Endothelial cell of umbilical vein (primary cell): Measurements from ENCODE around the gene PFKP. TPM values are rescaled to one million over a fixed set of nuclear protein-coding genes. Genes with fewer than 3 reads are reported as not detected.

ENCODE experiments used
- BruUV-seq: library from RNA; stranded (reverse); fragments of 400-500 nt; replicated peaks from 2 replicates; lab custom pipeline; 2021; lab: Mats Ljungman, UMichigan
- CTCF ChIA-PET: fragments of 300-600, 350-600 bp; sonication (Branson Sonifier 250); formaldehyde crosslinking; loops from one replicate; lab custom pipeline; 2021; ENCODE audit warnings: antibody characterized with exemption, inconsistent platforms; lab: Charles Lee
- POLR2A ChIA-PET: fragments of 300-600, 350-600 bp; sonication (Branson Sonifier 250); formaldehyde crosslinking; loops from one replicate; lab custom pipeline; 2021; ENCODE audit warnings: antibody characterized with exemption, inconsistent platforms; lab: Charles Lee
- DNase-seq: peaks from one replicate; pipeline ENCODE4 v3.0.0-alpha.2; 2011; ENCODE audit warnings: low read depth, low spot score
- FAIRE-seq: peaks from 2 replicates; lab custom pipeline; 2011; peaks lifted over from hg19 to GRCh38; lab: Jason Lieb, UNC
- H2AFZ ChIP-seq: 2 replicates; pipeline ENCODE4 v1.6.0; 2012; ENCODE audit warnings: low read depth, low read length, control low read depth, inconsistent platforms
- H3K27ac ChIP-seq: 2 replicates; pipeline ENCODE4 v1.5.1; 2011; ENCODE audit warnings: low read depth, mild to moderate bottlenecking, control low read depth, low read length, moderate library complexity; ENCODE audit not compliant: insufficient read depth
- H3K27me3 ChIP-seq, 2 experiments: 2 replicates each; pipeline versions ENCODE4 v1.6.0 to v1.6.1; 2011; ENCODE audit warnings: low read length in 2 of 2, mixed read lengths in 1 of 2; ENCODE audit not compliant: control insufficient read depth in 2 of 2, insufficient read depth in 2 of 2
- H3K36me3 ChIP-seq, 2 experiments: 2 replicates in 1 of 2; 3 replicates in 1 of 2; pipeline ENCODE4 v1.5.1; 2011; ENCODE audit warnings: low read length in 2 of 2, mild to moderate bottlenecking in 1 of 2, moderate library complexity in 1 of 2; ENCODE audit not compliant: control insufficient read depth in 2 of 2, insufficient read depth in 2 of 2; ENCODE audit errors: extremely low read depth in 1 of 2
- H3K4me1 ChIP-seq: 3 replicates; pipeline ENCODE4 v1.5.1; 2011; ENCODE audit warnings: mild to moderate bottlenecking, low read length; ENCODE audit not compliant: control insufficient read depth, insufficient read depth; ENCODE audit errors: extremely low read depth
- H3K4me2 ChIP-seq: 2 replicates; pipeline ENCODE4 v1.6.1; 2011; ENCODE audit warnings: low read length, control low read depth, mixed read lengths; ENCODE audit not compliant: insufficient read depth
- H3K4me3 ChIP-seq, 3 experiments: fragments of 200-600 bp in 1 of 3; sonication (generic), shearing (Covaris generic) in 1 of 3; replicated peaks in 1 of 3; 2 replicates each; pipeline ENCODE4 v1.5.1; 2011 to 2016; ENCODE audit warnings: control low read depth in 3 of 3, low read length in 3 of 3, mild to moderate bottlenecking in 2 of 3, inconsistent platforms in 1 of 3, low read depth in 1 of 3, moderate library complexity in 1 of 3; ENCODE audit not compliant: insufficient read depth in 1 of 3
- H3K79me2 ChIP-seq: 2 replicates; pipeline ENCODE4 v1.6.0; 2012; ENCODE audit warnings: low read length, inconsistent platforms; ENCODE audit not compliant: control insufficient read depth, insufficient read depth
- H3K9ac ChIP-seq: replicated peaks from 2 replicates; pipeline ENCODE3; 2011; ENCODE audit warnings: low read length, control low read depth; ENCODE audit not compliant: insufficient read depth; ENCODE audit errors: extremely low read depth
- H3K9me1 ChIP-seq: replicated peaks from 3 replicates; pipeline ENCODE4 v1.6.0; 2011; ENCODE audit warnings: mild to moderate bottlenecking, low read length; ENCODE audit not compliant: control insufficient read depth, insufficient read depth; ENCODE audit errors: extremely low read depth
- H3K9me3 ChIP-seq: replicated peaks from 2 replicates; pipeline ENCODE4 v1.5.1; 2012; ENCODE audit warnings: low read length, inconsistent platforms; ENCODE audit not compliant: control insufficient read depth, insufficient read depth
- H4K20me1 ChIP-seq: replicated peaks from 2 replicates; pipeline ENCODE3; 2011; ENCODE audit warnings: mild to moderate bottlenecking, low read length; ENCODE audit not compliant: control insufficient read depth, insufficient read depth; ENCODE audit errors: extremely low read depth
- CTCF ChIP-seq, 2 donors: IDR thresholded peaks; 1 replicate in 1 of 2; 2 replicates in 1 of 2; pipeline ENCODE4 v1.5.1; 2011; ENCODE audit warnings: low read length in 2 of 2, mild to moderate bottlenecking in 2 of 2, moderate library complexity in 2 of 2, control low read depth in 1 of 2, inconsistent platforms in 1 of 2, low read depth in 1 of 2; ENCODE audit not compliant: insufficient read depth in 1 of 2; ENCODE audit errors: extremely low read depth in 1 of 2
- EZH2 ChIP-seq: IDR thresholded peaks from 2 replicates; pipeline ENCODE4 v1.6.1; 2012; ENCODE audit warnings: borderline replicate concordance, low read depth, mild to moderate bottlenecking, moderate library complexity, low read length, inconsistent platforms; ENCODE audit not compliant: severe bottlenecking
- FOS ChIP-seq: IDR thresholded peaks from 2 replicates; pipeline ENCODE4 v1.6.1; 2011; ENCODE audit warnings: mild to moderate bottlenecking, low read length, moderate library complexity, borderline replicate concordance; ENCODE audit not compliant: insufficient read depth
- GATA2 ChIP-seq: IDR thresholded peaks from 2 replicates; pipeline ENCODE4 v1.7.0; 2011; ENCODE audit warnings: low read depth, mild to moderate bottlenecking, moderate library complexity, mixed read lengths, low read length; ENCODE audit not compliant: insufficient read length, insufficient read depth
- JUN ChIP-seq: IDR thresholded peaks from 2 replicates; pipeline ENCODE4 v1.6.1; 2011; ENCODE audit warnings: borderline replicate concordance, low read depth; ENCODE audit not compliant: insufficient read length, insufficient read depth
- MAX ChIP-seq: IDR thresholded peaks from 2 replicates; pipeline ENCODE4 v1.6.1; 2011; ENCODE audit not compliant: insufficient read depth, insufficient read length
- MYC ChIP-seq: IDR thresholded peaks from one replicate; pipeline ENCODE4 v1.6.1; 2011; ENCODE audit warnings: mild to moderate bottlenecking, low read depth, low read length
- POLR2A ChIP-seq: IDR thresholded peaks from 2 replicates; pipeline ENCODE4 v1.6.1; 2012; ENCODE audit warnings: low read depth, mild to moderate bottlenecking, control low read depth, low read length
- POLR2AphosphoS5 ChIP-seq: IDR thresholded peaks from 2 replicates; pipeline ENCODE4 v1.6.1; 2012; ENCODE audit warnings: low read depth, mild to moderate bottlenecking, control low read depth, low read length, moderate library complexity; ENCODE audit not compliant: insufficient read depth
- dilution Hi-C: fragments of 300-500 bp; cut with MboI; formaldehyde crosslinking; loops from one replicate; pipeline ENCODE4 v1.15.0; 2019; ENCODE audit warnings: low sequenced_read_pairs; ENCODE audit not compliant: extremely low pct_ligation_motif_present
- intact Hi-C: fragments of 100-400 bp; cut with micrococcal nuclease; formaldehyde crosslinking; loops from one replicate; pipeline ENCODE4 v1.10.0; 2022
- polyA plus RNA-seq, 4 experiments: library from polyadenylated mRNA; depleted of rRNA in 3 of 4; stranded (reverse) in 3 of 4; unstranded in 1 of 4; fragments of >200 nt; gene quantifications; 2 replicates each; pipeline versions ENCODE4 v1.2.1 to v1.2.3, GENCODE V29; 2011 to 2012; ENCODE audit warnings: missing spikeins in 1 of 4
- total RNA-seq: library from RNA; stranded (reverse); gene quantifications from 2 replicates; pipeline ENCODE4 v1.2.3, GENCODE V29; 2021

PFKP gene
- total and polyA plus RNA-seq, 2 donors (not counting 3 experiments of a cell fraction or from before 2014, with no cell fraction given): 185 to 359 TPM

GRCh38 chr10:3142146-3142875 lies 75.0 kb downstream of the PFKP start:
- intact Hi-C loops: no loop called here
- ChIA-PET CTCF (interaction anchor here (1.4 kb wide), 1 partner anchor 11 kb away, joined by 3 read pairs; no protein-coding TSS in a partner anchor), POLR2A (no interaction called here)
- dilution Hi-C loops: no loop called here
- Histone ChIP-seq H3K4me2 (no peak overlapping the region), H3K27ac (no peak overlapping the region), H3K9ac (no peak overlapping the region), H3K9me1 (no peaks in the 10 kb centered on the region), H3K4me3 (no peak overlapping the region), H3K36me3 (peaks cover 38 to 55% of the 10 kb centered on the region in 2 experiments), H3K79me2 (no peaks in the 10 kb centered on the region), H3K27me3 (no peaks in the 10 kb centered on the region), H4K20me1 (no peaks in the 10 kb centered on the region), H3K4me1 (no peaks in the 10 kb centered on the region), H2AFZ (no peak overlapping the region), H3K9me3 (no peaks in the 10 kb centered on the region)
- DNase-seq (no peak), FAIRE-seq (no peak)
- no TSS peak for BruUV-seq
- no peak for TF ChIP-seq JUN
- TF ChIP-seq CTCF (IDR thresholded peaks at IDR 0.05; ENCODE audit: extremely low read depth in 1 of 2, insufficient read depth in 1 of 2, low read depth in 1 of 2, low read length in 2 of 2): no peak
- TF ChIP-seq EZH2: no peak
- no peak for TF ChIP-seq FOS
- TF ChIP-seq MYC: no peak
- TF ChIP-seq POLR2AphosphoS5: no peak
- TF ChIP-seq MAX: no peak
- no peak for TF ChIP-seq POLR2A
- no peak for TF ChIP-seq GATA2
